ENCODE results near the gene SLC22A1.
"Not testable (repeated sequence)": the region's sequence is repeated elsewhere in the genome, so short reads cannot be mapped to it uniquely, and the experiment has no call there.

SLC22A1 gene

DNA sequence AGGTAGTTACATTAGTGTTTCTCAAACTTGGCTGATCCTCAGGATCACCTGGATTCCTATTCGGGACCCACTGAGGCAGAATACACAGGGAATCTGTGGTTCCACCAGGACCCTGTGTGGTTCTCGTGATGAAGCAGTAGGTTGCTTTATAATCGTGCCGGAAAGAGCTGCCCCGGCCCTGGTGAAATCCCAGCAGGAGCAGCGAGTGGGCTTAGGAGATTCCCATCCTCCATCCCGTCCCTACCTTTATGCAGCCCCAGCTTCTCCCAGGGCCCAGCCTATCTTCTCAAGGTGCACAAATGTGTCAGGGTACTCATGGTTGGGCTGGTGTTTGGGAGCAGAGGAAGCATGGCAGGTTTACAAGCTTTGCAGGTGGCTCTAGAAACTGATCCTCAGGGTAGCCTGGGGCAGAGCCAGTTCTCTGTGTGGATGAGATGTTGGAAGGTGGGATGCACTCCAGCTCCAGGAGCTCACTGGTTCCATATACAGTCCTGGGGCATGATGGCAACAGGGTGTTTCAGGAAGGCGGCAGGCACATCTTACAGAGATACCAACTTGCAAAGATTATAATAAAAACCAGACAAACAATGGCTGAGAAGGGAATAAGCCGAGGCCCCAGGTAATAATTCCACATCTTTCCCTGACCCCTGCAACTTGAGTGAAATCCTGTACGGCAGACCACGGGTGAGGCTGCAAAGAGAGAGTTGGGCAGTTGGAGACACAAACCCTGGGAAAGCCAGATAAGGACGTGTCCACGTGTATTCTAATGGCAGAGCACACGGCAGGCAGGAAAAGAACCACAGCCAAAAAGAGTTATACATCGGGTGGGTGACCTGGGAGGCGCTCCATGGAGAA is 5.9 kb downstream of the SLC22A1 start:
- Mint-ChIP-seq H3K9me3 (no peaks in the 10 kb centered on the region), H3K4me3 (no peak overlapping the region), H3K36me3 (no peaks in the 10 kb centered on the region), H3K27ac (peak overlapping the region; percentile 30), H3K4me1 (peaks cover 14% of the 10 kb centered on the region)
- DNase-seq (ENCODE audit: low spot score in 2 of 2) (no peak), ATAC-seq (no peak)

GRCh38 chr6:160128125-160128683 is 6.6 kb downstream of the SLC22A1 start:
- Mint-ChIP-seq H3K4me3 (no peak overlapping the region), H3K4me1 (peaks cover 14% of the 10 kb centered on the region), H3K9me3 (no peaks in the 10 kb centered on the region), H3K36me3 (no peaks in the 10 kb centered on the region), H3K27ac (no peak overlapping the region)
- no peak for DNase-seq (ENCODE audit: low spot score in 2 of 2)
- ATAC-seq: no peak

DNA sequence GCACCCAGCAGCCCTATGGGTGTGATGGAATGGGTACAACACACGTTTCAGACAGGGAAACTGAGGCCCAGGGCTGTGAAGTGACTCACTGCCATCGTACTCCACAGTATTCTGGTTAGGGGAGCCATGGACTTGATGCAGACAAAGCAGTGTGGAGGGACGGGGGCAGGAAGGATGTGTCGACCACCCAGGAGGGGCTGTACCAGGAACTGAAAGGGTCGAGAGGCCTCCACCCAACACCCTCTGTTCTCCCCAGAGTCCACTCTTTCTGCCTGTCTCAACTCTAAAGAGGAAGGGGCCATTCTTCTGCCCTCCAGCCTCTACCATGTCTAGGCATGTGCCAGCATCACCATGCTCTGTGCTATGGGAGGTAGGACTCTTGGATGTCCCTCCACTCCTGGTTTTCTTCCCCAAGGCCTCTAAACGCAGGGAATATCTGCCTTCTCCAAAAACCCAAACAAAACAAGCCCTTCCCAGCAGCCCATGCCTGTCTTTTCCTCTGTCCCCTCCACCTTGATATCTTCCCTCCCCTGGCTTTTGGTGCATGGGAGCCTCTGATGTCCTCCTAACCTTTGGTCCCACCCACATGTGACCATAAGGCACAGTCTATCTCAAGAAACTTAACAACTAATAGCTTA is 7.4 kb downstream of the SLC22A1 start:
- H3K27ac Mint-ChIP-seq: no peak overlapping the region
- no peak for ATAC-seq
- H3K9me3 Mint-ChIP-seq: no peaks in the 10 kb centered on the region
- H3K36me3 Mint-ChIP-seq: no peaks in the 10 kb centered on the region
- no peak for DNase-seq (ENCODE audit: low spot score in 2 of 2)
- H3K4me3 Mint-ChIP-seq: no peak overlapping the region
- H3K4me1 Mint-ChIP-seq: peaks cover 14% of the 10 kb centered on the region

DNA sequence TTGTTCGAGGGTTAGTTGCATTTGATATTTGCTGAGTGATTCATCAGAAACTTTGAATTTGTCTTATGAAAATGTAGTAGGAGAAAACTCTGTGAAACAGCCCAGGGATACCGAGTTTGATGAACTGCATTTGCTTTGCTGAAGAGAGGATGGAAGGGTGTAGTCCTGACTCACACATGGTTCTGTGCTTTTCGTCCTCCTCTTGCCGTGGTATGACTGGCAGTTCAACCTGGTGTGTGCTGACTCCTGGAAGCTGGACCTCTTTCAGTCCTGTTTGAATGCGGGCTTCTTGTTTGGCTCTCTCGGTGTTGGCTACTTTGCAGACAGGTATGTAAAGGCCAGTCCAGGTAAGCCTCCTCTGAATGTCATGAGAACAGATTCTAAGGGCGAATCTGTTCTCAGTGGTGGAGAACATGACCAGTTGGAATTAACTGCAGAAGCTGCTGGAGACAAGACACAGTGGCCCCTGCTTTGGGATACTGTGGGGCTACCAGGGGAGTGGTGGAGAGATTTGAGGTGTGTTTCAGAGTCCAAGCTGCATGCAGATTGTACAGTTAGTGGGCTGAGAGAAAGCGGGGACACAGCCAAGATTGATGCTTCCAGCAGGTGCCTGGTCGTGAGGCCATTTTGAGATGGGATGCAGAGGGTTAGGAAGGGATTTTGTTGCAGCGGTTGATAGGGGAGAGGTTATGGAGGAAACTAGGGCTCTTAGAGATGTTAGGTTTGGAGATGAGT is 8.4 kb downstream of the SLC22A1 start:
- ATAC-seq (no peak), DNase-seq (ENCODE audit: low spot score in 2 of 2) (no peak)
- H3K36me3 Mint-ChIP-seq: no peaks in the 10 kb centered on the region
- no peak overlapping the region for H3K4me3 Mint-ChIP-seq
- peak overlapping the region; percentile 38 for H3K27ac Mint-ChIP-seq
- peaks cover 14% of the 10 kb centered on the region for H3K4me1 Mint-ChIP-seq
- no peaks in the 10 kb centered on the region for H3K9me3 Mint-ChIP-seq

GRCh38 chr6:160130729-160131484 is 9.3 kb downstream of the SLC22A1 start:
- DNase-seq (ENCODE audit: low spot score in 2 of 2) (no peak), ATAC-seq (no peak)
- Mint-ChIP-seq H3K36me3 (no peaks in the 10 kb centered on the region), H3K27ac (peak overlapping the region; percentile 38), H3K4me1 (peaks cover 14% of the 10 kb centered on the region), H3K9me3 (no peaks in the 10 kb centered on the region), H3K4me3 (no peak overlapping the region)

GRCh38 chr6:160131636-160132296 is 10.2 kb downstream of the SLC22A1 start:
- Mint-ChIP-seq H3K4me3 (no peak overlapping the region), H3K36me3 (no peaks in the 10 kb centered on the region), H3K9me3 (no peaks in the 10 kb centered on the region), H3K4me1 (peaks cover 14% of the 10 kb centered on the region), H3K27ac (peak overlapping the region; percentile 38)
- ATAC-seq: no peak
- DNase-seq (ENCODE audit: low spot score in 2 of 2): no peak

DNA sequence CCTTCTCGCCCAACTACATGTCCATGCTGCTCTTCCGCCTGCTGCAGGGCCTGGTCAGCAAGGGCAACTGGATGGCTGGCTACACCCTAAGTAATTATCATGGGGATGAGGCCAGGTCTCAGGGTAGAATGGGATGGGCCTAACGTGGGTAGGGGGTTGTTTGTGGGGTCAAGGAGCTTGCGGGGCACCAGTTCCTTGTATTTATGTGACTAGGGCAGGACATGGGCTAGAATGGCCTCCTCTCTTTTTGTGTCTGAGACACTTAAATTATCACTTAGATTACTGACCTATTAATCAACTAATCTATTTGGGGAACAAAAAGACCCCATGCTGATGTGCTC is 10.7 kb downstream of the SLC22A1 start:
- Mint-ChIP-seq H3K9me3 (no peaks in the 10 kb centered on the region), H3K36me3 (no peaks in the 10 kb centered on the region), H3K27ac (no peak overlapping the region), H3K4me1 (peaks cover 14% of the 10 kb centered on the region), H3K4me3 (no peak overlapping the region)
- DNase-seq (ENCODE audit: low spot score in 2 of 2) (no peak), ATAC-seq (no peak)

DNA sequence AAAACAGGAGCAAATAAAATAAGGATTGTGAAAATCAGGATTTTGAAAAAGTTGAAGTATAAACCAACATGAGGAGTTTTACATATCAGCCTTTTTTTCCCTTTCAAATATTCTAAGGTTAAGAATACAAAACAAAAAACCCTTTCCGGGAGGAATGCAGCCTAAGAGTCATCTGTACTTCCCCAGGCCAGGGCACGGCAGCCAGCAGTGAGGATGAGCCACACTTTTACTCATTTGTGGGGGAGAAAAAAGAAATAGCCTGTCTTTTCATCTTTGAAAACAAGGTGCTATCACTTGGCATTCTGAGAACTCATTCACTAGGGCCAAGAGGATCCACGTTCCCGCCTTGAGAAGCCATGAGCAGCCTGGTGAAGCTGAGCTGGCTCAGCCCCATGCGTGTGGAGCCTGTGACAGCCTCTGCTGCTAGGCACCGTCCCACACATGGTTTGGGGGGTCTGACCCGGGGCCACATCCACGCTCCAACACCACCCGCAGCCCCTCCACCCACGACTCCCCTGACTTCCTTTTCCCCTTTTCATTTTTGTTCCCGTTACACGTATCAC is 11.2 kb downstream of the SLC22A1 start:
- no peaks in the 10 kb centered on the region for H3K9me3 Mint-ChIP-seq
- H3K4me3 Mint-ChIP-seq: no peak overlapping the region
- peak overlapping the region; percentile 20 for H3K27ac Mint-ChIP-seq
- H3K4me1 Mint-ChIP-seq: peaks cover 18% of the 10 kb centered on the region
- no peaks in the 10 kb centered on the region for H3K36me3 Mint-ChIP-seq
- DNase-seq (ENCODE audit: low spot score in 2 of 2) (no peak), ATAC-seq (peak; percentile 44)

DNA sequence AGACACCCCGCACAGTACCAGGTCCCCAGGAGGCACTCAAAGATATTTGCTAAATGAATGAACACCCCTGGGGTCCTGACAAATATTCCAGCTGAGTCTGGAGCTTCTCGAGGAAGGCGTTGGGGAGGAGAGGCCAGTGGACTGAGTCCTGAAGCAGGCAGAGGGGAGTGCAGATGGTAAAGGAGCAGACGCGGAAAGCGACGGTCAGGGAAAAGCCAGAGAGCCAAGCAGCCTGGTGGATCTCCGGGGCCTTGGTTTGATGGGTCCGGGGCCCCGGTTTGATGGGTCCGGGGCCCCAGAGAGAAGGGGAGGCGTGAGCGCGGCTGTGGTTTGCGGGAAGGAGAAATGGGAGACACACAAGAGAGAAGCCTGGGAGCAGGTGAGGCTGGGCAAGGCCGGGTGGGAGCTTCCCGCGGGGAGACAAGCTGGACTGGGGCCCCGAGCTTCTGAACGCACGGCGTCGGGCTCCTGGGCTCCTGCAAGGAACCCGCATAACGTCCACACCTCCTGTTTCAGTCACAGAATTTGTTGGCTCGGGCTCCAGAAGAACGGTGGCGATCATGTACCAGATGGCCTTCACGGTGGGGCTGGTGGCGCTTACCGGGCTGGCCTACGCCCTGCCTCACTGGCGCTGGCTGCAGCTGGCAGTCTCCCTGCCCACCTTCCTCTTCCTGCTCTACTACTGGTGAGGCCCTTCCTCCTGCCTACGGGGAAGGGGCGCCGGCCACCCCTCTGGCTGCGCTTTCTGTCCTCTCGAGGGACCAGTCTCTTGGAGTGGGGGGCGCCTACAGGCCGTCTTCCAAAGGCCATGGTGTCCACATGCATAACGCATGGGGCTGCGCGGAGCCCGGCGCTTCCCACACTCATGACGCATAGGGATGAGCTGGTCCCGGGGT is 12.1 kb downstream of the SLC22A1 start:
- H3K27ac Mint-ChIP-seq: peak overlapping the region; percentile 20
- no peaks in the 10 kb centered on the region for H3K36me3 Mint-ChIP-seq
- no peak for ATAC-seq
- peaks cover 27% of the 10 kb centered on the region for H3K4me1 Mint-ChIP-seq
- H3K9me3 Mint-ChIP-seq: no peaks in the 10 kb centered on the region
- DNase-seq (ENCODE audit: low spot score in 2 of 2): no peak
- H3K4me3 Mint-ChIP-seq: no peak overlapping the region

DNA sequence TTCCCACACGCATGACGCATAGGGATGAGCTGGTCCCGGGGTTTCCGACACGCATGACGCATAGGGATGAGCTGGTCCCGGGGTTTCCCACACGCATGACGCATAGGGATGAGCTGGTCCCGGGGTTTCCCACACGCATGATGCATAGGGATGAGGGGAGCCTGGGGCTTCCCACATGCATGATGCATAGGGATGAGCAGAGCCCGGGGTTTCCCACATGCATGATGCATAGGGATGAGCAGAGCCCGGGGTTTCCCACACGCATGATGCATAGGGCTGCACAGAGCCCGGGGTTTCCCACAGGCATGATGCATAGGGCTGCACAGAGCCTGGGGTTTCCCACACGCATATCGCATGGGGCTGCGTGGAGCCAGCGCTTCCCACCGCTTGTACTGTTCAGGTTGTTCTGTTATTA is 12.7 kb downstream of the SLC22A1 start:
- not testable (repeated sequence) for H3K36me3 Mint-ChIP-seq; H3K4me3 Mint-ChIP-seq; H3K9me3 Mint-ChIP-seq; DNase-seq (ENCODE audit: low spot score in 2 of 2); H3K27ac Mint-ChIP-seq
- ATAC-seq: peak; percentile 64
- peaks cover 29% of the 10 kb centered on the region for H3K4me1 Mint-ChIP-seq

DNA sequence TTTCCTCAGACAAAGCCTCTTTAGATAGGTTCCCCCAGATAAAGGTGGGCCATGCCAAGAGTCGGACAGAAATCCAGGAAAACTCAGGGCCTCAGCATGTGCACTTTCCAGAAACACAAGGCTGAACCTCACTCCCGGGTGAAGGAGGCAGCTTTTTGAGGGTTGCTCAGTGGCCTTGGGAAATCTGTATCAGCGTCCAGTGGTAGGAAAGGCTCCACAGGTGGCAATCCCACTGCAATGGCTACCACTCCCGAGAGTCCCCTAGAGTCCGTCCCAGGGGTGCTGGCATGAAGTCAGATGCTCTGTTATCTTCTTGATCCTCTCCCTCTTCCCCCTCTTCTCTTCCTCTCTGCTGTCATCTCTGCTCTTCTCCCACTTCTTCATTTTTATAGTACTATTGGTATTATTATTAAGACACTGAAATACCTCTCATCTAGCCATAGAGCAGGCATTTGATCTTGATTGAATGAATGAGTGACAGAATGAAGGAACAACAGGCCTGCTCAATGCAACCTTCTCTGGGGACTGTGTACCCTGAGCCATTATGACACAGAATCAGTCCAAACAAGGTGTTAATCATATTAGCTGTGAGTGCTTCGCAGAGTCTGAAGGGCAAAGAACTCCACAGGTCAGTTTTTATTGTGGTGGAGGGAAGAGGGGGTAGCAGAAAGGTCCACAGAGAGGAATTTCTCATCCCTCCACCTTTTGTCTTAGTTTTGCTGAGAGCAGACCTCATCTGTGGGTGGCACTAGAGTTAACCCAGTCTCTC is 13.3 kb downstream of the SLC22A1 start:
- no peaks in the 10 kb centered on the region for H3K9me3 Mint-ChIP-seq
- DNase-seq (ENCODE audit: low spot score in 2 of 2) (no peak), ATAC-seq (no peak)
- no peak overlapping the region for H3K27ac Mint-ChIP-seq
- H3K36me3 Mint-ChIP-seq: no peaks in the 10 kb centered on the region
- H3K4me1 Mint-ChIP-seq: peaks cover 30% of the 10 kb centered on the region
- no peak overlapping the region for H3K4me3 Mint-ChIP-seq

- H3K27ac Mint-ChIP-seq: no peak overlapping the region
- no peaks in the 10 kb centered on the region for H3K9me3 Mint-ChIP-seq
- no peak for ATAC-seq
- no peaks in the 10 kb centered on the region for H3K36me3 Mint-ChIP-seq
- no peak overlapping the region for H3K4me3 Mint-ChIP-seq
- peaks cover 30% of the 10 kb centered on the region for H3K4me1 Mint-ChIP-seq
- no peak for DNase-seq (ENCODE audit: low spot score in 2 of 2)
Observed at GRCh38 chr6:160135907-160136655, 14.5 kb downstream of the SLC22A1 start.

Data from stimulated activated effector memory CD8-positive, alpha-beta T cell treated with anti-CD3 and anti-CD28 coated beads, Interleukin-12 subunit alpha, Interleukin-12 subunit beta, amount 100 ng/mL, for 72 hours (primary cell).